Activated T-cell treated with anti-CD3 and anti-CD28 coated beads, Interleukin-2, amount 50 U/mL, for 1 hour (primary cell): ENCODE measurements around the gene MACROH2A1.

ENCODE experiments used
- DNase-seq: peaks from one replicate; pipeline ENCODE4 v3.0.0-alpha.2; 2020

MACROH2A1 gene

GRCh38 chr5:135398855-135399793 lies at the start of gene MACROH2A1:
Gene MACROH2A1, minus strand, starts transcription at chr5:135399231. Its CDS starts 10,138 bp downstream, at chr5:135389093.
- DNase-seq, result peak; percentile 81

- DNase-seq, result no peak
Observed at GRCh38 chr5:135448071-135448739, 49.2 kb upstream of the MACROH2A1 start.

DNA sequence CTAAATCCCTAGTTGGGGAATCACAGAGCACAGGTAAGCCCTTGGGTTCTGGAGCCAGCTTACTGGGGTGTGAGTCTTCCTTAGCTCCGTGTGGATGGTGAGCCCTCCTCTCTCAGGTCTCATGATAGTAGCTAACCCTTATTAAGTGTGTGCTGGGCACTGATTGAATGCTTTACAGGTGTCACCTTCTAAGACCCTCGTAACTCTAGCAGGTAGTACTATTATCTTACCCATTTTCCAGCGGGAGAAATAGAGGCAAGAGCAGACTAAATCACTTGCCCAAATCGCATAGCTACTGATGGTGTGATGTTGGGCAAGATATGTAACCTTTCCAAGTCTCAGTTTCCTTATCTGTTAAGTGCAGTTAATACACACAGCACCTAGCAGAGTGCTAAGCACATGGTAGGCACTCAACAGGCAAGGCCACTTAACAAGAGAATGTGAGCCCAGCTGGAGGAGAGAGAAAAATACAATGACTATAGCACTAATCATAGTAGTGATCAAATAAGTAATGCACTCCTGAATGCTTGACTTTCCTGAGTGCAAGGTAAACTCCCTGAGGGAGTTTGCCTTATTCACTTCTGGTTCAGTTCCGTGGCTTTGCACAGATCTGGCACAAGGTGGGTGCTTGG lies 48.4 kb upstream of the MACROH2A1 start, which contains the start of gene DCANP1:
DCANP1 (minus strand) TSS at position 51 of the 632 bp plus-strand sequence. CDS start 240 bp downstream, outside the sequence.
- no peak for DNase-seq

DNA sequence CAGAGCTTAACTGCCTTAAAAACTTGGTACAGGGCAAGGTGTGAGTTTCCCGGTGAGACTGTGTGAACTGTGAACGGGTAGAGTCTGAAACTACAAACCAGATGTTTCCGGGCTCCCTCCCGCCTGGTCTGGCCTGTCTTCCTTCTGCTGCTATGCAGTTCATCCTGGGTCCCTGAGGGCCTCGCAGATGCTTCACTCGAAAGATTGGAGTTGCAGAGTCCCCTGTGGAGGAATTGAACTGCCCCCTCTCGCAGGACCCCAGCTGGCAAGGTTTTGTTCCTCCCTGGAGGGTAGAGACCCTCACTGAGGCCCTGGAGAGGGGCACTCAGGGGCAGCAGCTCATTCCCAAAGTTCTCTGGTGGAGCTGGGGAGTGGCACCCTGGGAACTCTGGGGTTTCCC lies 47.6 kb upstream of the MACROH2A1 start:
- DNase-seq, result no peak

GRCh38 chr5:135446206-135446605 lies 47.2 kb upstream of the MACROH2A1 start:
- no peak for DNase-seq

GRCh38 chr5:135445306-135445985 lies 46.4 kb upstream of the MACROH2A1 start:
- no peak for DNase-seq

GRCh38 chr5:135444881-135445280 lies 45.9 kb upstream of the MACROH2A1 start:
- DNase-seq, result no peak

DNA sequence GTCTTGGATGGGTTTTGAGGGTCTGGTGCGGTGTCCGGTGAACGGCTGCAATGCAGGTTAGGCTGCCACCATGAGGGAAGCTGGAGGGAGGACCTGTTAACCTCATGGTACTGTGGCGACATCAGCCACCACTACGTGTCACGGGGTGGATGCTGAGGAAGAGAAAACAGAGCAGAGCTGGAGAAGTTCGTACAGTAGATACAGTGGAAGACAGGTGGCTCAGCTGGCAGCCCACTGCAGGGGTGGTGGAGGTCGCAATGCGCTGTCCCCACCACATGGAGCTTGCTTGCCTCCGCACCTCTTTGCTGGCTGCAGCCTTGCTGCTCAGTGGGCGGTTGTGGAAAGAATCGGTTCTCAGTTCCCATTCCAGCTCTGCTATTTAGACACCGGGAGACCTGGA lies 45.3 kb upstream of the MACROH2A1 start:
- DNase-seq, result no peak

DNA sequence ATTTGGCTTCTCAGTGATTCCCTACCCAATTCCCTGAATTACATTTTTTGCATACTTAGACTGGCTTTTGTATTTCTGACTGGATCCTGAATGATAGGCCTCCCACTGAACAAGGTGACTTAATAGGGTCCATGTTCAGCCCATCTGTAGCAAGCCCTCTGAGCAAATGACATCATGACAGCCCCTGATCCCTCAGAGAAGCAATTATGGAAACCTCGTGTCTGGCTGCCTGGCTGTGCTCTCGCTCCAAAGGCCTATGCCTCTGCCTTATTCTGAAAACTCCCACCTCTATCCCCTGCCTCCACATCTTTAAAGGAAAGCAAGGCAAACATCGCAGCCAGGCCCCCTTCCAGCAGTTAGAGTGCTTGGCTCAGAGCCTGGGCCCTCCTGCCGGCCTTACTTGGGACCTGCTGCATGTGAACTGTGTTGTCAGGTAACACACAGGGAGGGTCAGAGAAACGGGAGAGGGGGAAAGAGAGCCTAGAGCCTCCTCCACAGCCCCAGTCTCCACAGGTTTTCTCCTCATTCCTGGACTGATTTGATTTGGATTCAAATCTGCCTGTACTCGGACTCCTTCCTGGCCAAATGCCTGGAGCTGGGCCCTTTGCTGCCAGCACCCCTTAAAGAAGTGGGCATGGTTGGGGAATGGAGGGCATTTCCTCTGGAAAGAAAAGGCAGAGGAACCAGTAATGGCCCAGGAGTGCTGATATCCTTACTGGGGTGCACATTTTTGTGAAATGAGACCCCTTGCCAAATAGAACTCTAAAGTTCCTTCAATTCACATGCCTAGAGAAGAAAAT lies 44.3 kb upstream of the MACROH2A1 start:
- DNase-seq, result no peak

DNA sequence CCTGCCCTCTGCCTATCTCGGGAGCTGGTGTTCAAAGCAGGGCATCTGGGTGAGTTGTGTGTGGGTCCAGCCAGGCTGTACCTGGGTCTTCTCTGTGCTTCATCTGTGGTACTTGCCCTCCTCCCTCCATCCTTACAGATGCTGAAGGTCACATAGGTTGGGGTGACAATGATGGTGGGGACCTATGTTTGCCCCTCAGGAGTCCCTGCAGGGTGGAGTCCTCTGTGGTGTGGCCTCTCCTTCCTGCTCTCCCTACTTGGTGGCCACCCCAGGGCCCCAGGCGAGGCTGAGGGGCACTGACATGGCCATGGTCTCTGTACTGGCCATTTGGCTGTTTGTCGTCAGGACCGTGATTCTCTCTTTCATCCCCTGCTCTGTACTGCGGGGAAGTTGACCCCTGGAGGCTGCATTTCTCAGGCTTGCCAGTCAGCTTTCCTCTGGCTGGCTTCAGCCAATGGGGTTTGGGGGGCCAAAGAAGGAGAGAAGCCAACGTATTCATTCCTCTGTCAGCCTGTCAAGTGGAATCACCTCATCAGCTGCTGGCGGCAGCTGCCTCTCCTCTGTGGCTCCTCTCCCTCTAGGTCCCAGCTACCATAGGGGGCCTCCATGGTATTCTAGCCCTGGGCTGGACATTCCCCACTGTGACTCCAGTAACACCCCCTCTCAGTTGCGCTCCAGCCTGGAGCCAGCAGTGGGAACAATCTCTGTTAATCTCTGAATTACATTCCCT lies 43.6 kb upstream of the MACROH2A1 start:
- no peak for DNase-seq

GRCh38 chr5:135441919-135442318 lies 42.9 kb upstream of the MACROH2A1 start:
- DNase-seq, result no peak

DNA sequence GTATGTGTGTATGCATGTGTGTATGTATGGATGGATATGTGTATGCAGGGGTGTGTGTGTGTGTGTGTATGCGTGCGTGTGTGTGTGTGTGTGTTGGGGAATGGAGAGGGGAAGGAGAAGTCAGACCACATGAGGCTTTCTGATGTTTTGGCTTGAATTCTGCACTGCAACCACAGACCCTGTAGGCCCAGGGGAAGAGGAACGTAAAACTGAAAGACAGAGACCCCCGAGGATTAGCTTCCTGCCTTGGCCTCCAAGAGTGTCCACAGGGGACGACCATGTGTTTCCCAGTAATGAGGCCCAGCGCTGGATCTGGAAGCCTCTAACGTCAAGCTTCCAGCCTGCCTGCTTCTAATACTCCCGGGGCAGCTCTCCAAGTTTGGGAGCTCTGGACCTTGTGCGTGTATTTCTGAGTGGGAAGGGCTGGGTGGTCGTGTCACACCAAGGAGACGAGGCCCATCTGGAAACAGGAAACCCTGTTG lies 42.4 kb upstream of the MACROH2A1 start:
- DNase-seq, result no peak

GRCh38 chr5:135440916-135441315 lies 41.9 kb upstream of the MACROH2A1 start:
- no peak for DNase-seq

DNA sequence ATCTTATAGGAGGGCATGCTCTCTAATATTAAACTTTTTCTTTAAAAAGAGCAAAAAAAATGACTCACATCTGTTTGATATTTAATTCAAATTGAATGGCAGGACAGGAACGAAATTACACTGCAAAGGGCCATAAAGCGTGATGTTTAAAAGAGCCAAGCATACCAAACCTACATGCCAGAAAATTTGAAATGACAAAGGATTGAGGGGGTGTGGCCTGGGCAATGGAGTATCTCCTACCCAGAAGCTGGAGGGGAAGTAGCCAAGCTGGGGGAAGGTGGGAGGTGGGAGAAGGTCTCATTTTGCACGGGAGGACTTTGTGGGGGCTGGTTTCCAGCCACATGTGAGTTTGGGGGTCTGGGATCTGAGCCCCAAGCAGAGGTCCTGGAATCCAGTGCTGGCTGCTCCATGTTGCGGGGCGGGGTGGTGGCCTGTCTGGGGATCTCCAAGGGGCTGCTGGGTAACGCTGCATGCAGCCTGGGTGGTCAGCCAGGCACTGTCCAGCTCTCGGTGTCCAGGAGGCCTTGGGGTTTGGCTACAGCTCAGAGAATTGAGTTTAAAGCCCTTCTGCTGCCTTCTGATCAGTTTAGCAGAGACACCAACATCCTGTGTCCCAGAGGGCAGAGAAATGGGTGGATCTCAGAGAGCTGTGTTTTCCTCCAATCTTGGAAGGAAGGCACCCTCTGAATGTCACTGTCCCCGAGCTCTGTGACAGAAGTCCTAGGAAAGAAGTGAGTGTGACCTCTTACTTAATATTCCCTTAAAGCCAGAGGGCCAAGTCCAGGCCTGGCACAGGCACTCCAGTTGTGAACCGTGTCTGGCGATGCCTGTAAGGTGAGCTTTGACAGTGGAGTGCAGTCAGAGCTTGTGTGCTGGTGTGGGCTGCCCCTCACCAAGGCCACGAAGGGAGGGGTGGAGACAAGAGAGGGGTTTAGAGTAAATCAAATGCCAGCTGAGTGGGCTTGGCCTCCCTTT lies 40.5 kb upstream of the MACROH2A1 start:
- no peak for DNase-seq

DNA sequence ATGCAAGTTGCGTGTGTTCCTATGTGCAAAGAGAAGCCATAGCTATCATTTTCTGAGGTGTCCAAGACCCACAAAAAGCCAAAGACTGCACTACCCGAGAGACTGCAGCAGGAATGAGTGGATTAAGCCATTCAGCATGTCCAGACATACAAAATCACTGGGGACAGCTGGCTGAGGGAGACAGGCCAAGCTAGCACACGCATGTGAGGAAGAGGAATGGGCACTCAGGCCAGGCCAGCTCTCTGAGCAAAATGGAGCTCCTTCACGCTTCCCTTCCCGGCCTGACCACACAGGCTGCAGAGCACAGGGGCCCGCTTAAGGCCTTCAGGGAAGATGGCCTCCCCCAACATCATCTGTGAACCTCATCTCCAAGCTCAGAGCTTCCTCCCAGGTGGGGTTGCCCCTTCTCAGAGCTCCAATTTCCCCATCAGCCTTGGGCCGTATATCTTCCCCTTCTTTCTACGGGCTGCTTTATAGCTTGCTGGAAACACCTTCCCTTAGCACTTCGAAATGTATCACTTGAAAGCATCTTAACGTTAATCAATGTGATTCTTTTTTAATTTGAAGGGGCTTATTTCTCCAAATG lies 39.7 kb upstream of the MACROH2A1 start:
- DNase-seq, result no peak

DNA sequence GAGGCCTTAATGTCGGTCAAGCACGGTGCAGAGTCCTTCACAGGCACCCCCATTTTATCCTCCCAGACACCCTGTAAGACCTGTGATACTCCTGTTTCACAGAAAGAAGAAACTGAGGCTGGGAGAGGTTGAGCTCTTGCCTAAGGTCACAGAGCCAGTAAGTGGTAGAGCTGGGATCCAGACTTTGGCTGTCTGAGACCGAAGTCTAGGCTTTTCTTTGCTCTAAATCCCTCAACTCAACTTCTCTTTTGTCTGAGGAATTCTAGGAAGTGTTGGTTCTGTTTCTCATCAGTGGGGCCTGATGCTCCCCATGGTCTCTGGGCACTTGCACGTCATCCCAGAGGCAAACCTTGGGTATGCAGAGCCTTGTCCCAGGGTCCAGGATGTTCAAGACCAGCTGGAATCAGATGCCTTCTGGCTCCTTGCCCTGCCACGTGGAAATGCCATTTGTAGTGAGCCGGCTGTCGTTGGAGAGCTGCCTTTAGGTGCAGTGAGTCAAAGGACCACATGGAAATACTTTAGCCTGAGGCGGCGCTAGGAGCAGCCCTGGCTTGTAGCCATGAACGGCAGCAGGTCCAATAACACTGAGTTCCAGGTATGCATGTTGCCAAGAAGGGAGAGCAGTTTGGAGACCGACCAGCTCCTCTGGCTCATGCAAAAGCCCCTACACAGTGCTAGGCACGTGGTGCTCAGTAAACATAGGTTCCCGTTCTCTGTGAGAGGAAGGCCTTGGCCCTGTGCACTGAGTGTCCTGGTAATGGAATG lies 38.9 kb upstream of the MACROH2A1 start:
- no peak for DNase-seq

DNA sequence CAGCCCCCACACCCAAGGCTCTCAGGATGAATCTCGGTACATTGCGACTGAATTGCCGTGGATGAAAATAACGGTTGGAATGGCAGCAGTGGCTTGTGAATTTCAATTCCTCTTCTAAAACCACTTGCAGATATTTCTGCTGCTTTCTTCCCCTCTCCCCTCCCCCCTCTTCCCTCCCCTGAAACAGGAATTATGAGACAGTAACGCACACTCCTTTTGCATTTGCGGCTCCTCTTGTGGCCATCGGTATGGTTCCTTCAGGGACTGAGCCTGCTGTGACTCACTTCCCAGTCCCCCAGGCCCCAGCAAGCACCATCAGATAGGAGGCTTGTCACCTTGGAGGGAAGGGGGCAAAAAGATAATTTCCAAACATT lies 38.4 kb upstream of the MACROH2A1 start:
- no peak for DNase-seq

- no peak for DNase-seq
Observed at GRCh38 chr5:135436951-135437418, 38.0 kb upstream of the MACROH2A1 start.
